ENCODE measurements around the gene OR10T2. TPM values are rescaled to one million over a fixed set of nuclear protein-coding genes. Genes with fewer than 3 reads are reported as not detected.

Gene OR10T2
- total and polyA plus RNA-seq, 10 of the 15 experiments (the other 5 are each of a cell fraction or from before 2014, with no cell fraction given) = not detected

- POLR2A ChIA-PET = no interaction called here
- WGBS (ENCODE audit: insufficient coverage, insufficient replicate concordance, low lambda C conversion rate, missing lambda C conversion rate) = 44% methylated on average over 4 of the region's 4 CpGs
- no TSS peak for BruUV-seq (replicated peaks)
- intact Hi-C loops (cut with micrococcal nuclease; ENCODE audit: unreplicated experiment) = no loop called here
- Histone ChIP-seq H3K36me3 (ENCODE audit: control insufficient read depth in 2 of 2, insufficient read depth in 2 of 2, low read length in 1 of 2) (no peaks in the 10 kb centered on the region), H3K4me3 (no peak overlapping the region), H3K9ac (ENCODE audit: control insufficient read depth, insufficient read depth, low read length) (no peak overlapping the region), H3K27me3 (replicated peaks in 1 of 2; ENCODE audit: control insufficient read depth in 2 of 2, insufficient read depth in 2 of 2, low read length in 1 of 2) (no peaks in the 10 kb centered on the region), H3K9me3 (replicated peaks; ENCODE audit: control insufficient read depth, insufficient read depth, low read length) (no peaks in the 10 kb centered on the region), H3K27ac (ENCODE audit: control insufficient read depth, insufficient read depth) (no peak overlapping the region), H3K4me2 (ENCODE audit: control insufficient read depth, insufficient read depth) (no peak overlapping the region), H2AFZ (ENCODE audit: control insufficient read depth, low read depth, low read length) (no peak overlapping the region), H3K4me1 (ENCODE audit: control insufficient read depth, insufficient read depth, low read length) (no peaks in the 10 kb centered on the region), H3K79me2 (ENCODE audit: control insufficient read depth, insufficient read depth, low read length) (no peaks in the 10 kb centered on the region), H4K20me1 (ENCODE audit: control insufficient read depth, insufficient read depth) (no peaks in the 10 kb centered on the region)
- in situ Hi-C loops (cut with MboI) = no loop called here
- SMC1A ChIA-PET (ENCODE audit: uncharacterized antibody, unreplicated experiment) = no interaction called here
- CTCF ChIA-PET = interaction anchor here (0.6 to 1.4 kb wide), 2 partner anchors 590 to 675 kb away, joined by 3 read pairs; no protein-coding TSS in a partner anchor
- ATAC-seq (no peak), FAIRE-seq (no peak), DNase-seq (ENCODE audit: low read depth, low spot score) (no peak)
- RAD21 ChIA-PET (ENCODE audit: unreplicated experiment) = no interaction called here
- TF ChIP-seq FOXK2 (IDR thresholded peaks at IDR 0.05) (no peak), ZBTB40 (IDR thresholded peaks at IDR 0.05; ENCODE audit: borderline replicate concordance) (no peak), USF2 (IDR thresholded peaks at IDR 0.05; ENCODE audit: borderline replicate concordance, low read depth, low read length) (no peak), RELB (IDR thresholded peaks at IDR 0.05; ENCODE audit: low read depth) (no peak), LARP7 (IDR thresholded peaks at IDR 0.05) (no peak), BCL3 (IDR thresholded peaks at IDR 0.05; ENCODE audit: borderline replicate concordance, insufficient read depth, low read depth, low read length, poor library complexity, severe bottlenecking) (no peak), ATF3 (IDR thresholded peaks at IDR 0.05; ENCODE audit: borderline replicate concordance, extremely low read depth, low read depth, low read length) (no peak)
Observed at GRCh38 chr1:158414651-158415345, 15.5 kb upstream of the OR10T2 start.

Data from GM12878 (cell line).